ENCODE results near the gene SMCHD1.
"Not testable (repeated sequence)": the region's sequence is repeated elsewhere in the genome, so short reads cannot be mapped to it uniquely, and the experiment has no call there.

Gene SMCHD1

DNA sequence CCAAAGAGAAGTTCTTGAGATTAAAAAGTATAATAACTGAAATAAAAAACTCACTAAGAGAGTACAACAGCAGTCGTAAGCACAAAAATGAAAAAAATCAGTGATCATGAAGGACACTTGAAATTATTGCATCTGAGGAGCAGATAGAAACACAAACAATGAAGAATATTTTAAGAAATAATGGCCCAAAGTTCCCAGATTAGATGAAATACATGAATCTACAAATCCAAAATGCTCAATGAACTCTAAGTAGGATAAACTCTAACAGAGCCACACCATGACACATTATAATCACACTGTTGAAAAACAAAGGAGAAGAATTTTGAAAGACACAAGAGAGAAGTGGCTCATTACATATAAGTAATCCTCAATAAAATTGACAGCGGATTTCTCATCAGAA lies 159.4 kb downstream of the SMCHD1 start:
- no peak for DNase-seq (ENCODE audit: low read depth, low spot score)

- DNase-seq (ENCODE audit: low read depth, low spot score) = no peak
These were observed 162.8 kb downstream of the SMCHD1 start for GRCh38 chr18:2818281-2818680.

- no peak for DNase-seq (ENCODE audit: low read depth, low spot score)
These were observed 166.2 kb downstream of the SMCHD1 start for GRCh38 chr18:2821695-2822094.

DNA sequence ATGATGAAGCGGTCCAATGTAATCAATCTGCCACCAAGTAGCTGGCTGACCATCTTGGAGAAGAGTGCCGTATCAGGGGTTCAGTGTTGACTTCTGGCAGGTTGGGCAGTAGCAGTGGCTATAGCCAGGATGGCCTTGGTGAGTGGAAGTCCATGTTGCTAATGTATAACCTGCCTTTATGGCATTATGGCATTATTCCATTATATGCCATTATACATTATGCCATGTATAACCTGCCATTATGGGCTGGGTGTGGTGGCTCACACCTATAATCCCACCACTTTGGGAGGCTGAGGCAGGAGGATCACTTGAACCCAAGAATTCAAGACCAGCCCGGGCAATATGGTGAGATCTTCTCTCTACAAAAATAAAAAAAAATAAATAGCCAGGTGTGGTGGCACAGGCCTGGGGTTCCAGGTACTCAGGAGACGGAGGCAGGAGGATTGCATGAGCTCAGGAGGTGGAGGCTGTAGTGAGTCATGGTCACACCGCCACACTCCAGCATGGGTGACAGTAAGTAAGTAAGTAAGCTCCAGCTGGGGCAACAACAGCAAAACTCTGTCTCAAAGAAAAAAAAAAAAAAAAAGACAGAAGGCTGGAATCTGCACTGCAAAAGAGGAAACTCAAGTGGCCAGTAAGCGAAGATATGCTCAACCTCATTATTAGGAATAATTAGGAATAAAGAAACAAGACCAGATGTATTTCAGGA lies 166.8 kb downstream of the SMCHD1 start:
- DNase-seq (ENCODE audit: low read depth, low spot score) = no peak

DNA sequence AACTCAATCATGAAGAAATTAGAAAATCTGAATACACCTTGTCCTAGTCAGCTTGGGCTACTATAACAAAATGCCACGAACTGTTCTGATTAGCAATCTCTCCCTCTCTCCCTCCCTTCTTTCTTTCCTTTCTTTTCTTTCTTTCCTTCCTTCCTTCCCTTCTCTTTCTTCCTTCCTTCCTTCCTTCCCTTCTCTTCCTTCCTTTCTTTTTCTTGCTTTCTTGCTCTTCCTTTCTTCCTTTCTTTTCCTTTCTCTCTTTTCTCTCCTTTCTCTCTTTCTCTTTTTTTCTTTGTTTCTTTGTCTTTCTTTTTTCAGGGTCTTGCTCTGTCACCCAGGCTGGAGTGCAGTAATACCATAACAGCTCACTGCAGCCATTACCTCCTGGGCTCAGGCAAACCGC lies 167.7 kb downstream of the SMCHD1 start:
- no peak for DNase-seq (ENCODE audit: low read depth, low spot score)

GRCh38 chr18:2823966-2824365 lies 168.4 kb downstream of the SMCHD1 start:
- DNase-seq (ENCODE audit: low read depth, low spot score) = no peak

GRCh38 chr18:2824865-2825264 lies 169.3 kb downstream of the SMCHD1 start:
- DNase-seq (ENCODE audit: low read depth, low spot score) = no peak

DNA sequence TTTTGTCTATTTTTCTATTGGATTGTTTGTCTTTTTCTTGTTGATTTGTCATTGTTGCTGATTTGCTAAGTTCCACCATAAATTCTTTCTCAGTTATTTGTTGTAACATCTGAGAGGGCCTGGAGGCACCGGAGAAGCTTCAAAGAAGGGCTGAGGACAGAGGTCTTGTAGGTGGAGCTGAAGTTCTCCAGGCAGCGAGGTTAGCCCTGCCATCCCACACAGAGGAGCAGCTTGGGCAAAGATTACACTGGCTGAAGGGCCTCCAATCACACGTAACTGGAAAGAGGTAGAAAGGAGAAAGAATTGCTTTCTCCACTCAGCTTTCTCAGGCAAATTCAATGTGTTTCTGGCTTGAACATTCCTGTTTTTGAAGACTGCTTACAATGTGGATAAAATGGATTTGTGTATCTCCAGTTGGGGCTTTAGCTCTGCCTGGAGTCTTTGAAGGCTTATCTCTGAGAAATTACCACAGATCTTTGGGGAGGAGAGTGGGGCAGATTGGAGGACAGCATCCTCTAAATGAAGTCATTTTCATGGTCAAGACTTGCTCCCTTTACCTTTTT lies 170.2 kb downstream of the SMCHD1 start:
- no peak for DNase-seq (ENCODE audit: low read depth, low spot score)

GRCh38 chr18:2826581-2826980 lies 171.1 kb downstream of the SMCHD1 start:
- no peak for DNase-seq (ENCODE audit: low read depth, low spot score)

DNA sequence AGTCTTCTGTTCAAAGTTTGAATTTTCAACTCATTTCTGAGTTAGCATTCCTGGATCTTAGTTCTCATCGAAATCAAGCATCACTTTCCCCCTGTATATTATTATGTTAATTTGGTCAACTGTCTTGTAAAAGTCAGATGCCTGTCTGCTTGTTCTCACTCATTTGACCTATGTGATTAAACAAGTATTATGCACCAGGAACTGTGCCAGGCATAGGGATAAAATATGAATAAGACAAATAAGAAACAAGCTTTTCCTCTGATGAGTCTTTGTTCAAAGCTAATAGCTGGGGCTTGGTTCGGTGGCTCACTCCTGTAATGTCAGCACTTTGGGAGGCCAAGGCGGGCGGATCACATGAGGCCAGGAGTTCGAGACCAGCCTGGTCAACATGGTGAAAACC lies 171.5 kb downstream of the SMCHD1 start:
- DNase-seq (ENCODE audit: low read depth, low spot score) = no peak

DNA sequence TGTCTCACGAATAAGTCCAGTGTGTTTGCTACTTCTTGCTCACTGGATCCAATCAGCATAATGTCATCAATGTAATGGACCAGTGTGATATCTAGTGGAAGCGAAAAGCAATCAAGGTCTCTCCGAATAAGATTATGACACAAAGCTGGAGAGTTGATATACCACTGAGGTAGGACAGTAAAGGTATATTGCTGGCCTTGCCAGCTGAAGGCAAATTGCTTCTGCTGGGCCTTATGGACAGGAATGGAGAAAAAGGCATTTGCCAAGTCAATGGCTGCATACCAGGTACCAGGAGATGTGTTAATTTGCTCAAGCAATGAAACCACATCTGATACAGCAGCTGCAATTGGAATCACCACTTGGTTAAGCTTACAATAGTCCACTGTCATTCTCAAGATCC lies 180.6 kb downstream of the SMCHD1 start:
- not testable (repeated sequence) for DNase-seq (ENCODE audit: low read depth, low spot score)

GRCh38 chr18:2837290-2837689 lies 181.8 kb downstream of the SMCHD1 start:
- DNase-seq (ENCODE audit: low read depth, low spot score) = not testable (repeated sequence)

- DNase-seq (ENCODE audit: low read depth, low spot score) = no peak
These were observed 183.7 kb downstream of the SMCHD1 start for GRCh38 chr18:2839202-2839601.

DNA sequence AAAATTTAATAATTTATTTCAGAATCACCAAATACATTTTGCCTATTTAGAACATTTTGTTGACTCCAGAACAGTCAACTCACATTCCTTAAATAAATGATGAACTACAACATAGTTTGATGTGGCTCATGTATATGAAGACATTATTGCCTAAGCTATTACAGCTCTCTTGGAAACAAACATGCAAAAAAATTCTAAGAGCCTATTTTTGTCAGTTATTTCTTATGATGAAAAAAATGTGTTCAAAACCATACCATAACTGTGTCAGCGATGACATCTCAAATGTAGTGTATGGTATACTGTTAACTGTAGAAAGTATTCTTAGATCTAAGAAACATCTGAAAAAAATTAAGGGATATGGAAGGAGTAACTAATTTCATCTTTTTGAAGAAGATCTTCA lies 185.0 kb downstream of the SMCHD1 start:
- DNase-seq (ENCODE audit: low read depth, low spot score) = no peak

DNA sequence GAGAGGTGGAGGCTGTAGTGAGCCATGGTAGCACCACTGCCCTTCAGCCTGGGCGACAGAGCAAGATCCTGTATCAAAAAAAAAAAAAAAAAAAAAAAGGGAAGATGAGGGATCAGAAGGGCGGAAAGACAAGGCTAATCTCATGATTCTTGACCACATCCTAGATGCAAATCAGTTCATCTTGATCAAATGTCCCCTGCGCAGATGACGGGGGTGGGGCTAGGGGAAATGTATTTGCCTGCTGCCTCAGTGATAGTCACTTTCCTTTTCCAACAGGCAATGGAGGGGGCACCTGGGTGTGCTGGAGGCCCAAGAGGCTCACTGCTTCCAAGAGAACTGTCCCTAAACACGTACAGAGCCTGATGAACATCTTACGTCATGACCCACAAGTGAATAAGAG lies 187.6 kb downstream of the SMCHD1 start:
- DNase-seq (ENCODE audit: low read depth, low spot score) = no peak

GRCh38 chr18:2845172-2845571 lies 189.6 kb downstream of the SMCHD1 start:
- DNase-seq (ENCODE audit: low read depth, low spot score) = no peak

DNA sequence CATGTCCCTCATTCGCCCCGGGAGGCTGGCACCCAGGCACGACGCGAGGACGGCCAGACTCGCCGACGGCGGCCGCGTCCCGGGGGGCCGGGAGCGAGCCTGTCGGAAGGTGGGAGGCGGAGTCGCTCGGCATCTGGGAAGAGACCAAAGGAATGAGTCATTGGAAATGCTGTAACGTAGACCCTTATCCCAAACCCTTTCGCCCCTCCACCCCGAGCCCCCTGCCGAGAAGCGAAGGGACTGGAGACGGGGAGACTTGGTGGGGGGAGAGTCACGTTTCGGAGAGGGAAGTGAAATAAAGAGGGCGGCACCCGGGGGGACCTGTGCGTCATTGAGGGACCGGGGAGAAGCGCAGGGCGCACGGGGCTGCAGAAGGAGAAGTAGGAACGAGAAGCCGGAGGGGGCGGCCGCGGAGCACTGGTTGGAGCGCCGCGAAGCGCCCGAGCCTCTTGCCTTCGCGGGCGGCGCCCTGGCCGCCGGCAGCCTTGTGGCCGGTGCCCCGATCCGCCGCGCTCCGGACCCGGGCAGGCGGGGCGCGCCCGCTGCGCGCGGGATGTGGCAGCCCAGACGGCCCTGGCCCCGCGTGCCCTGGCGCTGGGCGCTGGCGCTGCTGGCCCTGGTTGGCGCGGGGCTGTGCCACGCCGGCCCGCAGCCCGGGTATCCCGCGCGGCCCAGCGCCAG lies 191.2 kb downstream of the SMCHD1 start, which contains the start of gene EMILIN2:
Gene EMILIN2 (plus strand): TSS at position 371 of the 681 bp plus-strand sequence. CDS start 183 bp downstream, at position 554.
- no peak for DNase-seq (ENCODE audit: low read depth, low spot score)

- no peak for DNase-seq (ENCODE audit: low read depth, low spot score)
These were observed 192.1 kb downstream of the SMCHD1 start for GRCh38 chr18:2847317-2848246.

DNA sequence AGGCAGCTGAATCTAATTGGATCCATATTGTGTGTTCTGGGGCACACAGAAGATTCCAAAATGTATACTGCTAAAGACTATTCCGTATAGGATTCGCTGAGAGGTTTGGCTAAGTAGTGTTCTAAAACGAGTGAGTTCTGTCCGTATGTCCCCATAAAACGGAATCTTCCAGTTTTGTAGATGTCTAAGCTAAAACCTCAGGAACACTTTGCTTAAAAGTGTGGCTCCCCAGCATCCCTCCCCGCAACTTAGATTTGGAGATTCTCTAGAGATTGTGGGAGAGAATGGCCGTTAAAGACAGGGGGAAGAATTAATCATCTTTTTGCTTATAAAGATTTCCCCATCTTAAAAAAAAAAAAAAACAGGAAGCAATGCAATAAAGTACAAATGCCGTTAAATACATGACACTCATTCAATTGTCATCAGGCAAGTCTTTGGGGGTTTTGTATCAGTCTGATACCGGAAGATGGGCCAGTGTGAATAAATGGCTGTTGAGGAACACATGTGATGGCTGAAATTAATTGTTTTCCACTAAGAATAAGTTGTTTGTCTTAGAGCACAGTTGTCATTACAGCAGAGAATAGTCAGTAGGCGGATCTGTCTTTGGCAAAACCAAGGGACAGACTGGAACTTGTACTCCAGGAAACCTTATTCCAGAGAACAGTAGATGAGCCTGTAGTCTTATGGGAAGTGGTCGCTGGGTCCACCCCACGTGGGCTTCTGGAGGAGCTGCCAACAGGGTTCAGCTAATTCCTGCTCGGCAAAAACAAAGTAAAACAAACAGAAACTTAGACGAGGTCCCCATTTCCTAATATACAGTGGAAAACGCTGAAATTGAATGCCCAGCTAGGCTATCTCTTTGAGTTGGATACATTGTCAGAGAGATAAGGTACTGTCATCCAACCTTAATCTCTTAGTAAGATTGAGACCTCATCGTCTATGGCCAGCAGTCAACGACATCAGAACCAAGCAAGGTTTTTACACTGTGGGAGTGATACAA lies 193.0 kb downstream of the SMCHD1 start:
- DNase-seq (ENCODE audit: low read depth, low spot score) = no peak

- no peak for DNase-seq (ENCODE audit: low read depth, low spot score)
These were observed 195.3 kb downstream of the SMCHD1 start for GRCh38 chr18:2850816-2851215.

DNA sequence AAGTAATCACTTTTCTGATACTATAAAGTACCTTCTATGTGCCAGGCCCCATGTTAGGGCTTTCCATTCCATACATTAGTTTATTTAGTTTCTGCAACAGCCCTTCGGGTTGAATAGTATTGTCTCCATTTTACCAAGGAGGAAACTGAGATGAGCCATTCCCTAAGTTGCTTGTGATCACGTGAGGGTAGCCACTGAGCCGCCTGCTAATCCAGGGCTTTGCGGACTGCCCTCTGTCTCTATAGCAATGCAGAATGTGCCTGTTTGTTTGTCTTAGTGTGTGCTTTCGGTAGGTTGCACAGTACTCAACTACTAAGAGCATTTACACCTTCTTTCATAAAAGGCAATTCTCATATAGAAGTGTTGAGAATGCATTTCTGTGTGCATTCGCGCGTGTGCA lies 196.2 kb downstream of the SMCHD1 start:
- no peak for DNase-seq (ENCODE audit: low read depth, low spot score)
